Activated T-helper 1 cell treated with anti-CD3 and anti-CD28 coated beads, Interleukin-2, amount 50 U/mL, for 16 hours (primary cell): ENCODE results near the gene NSG1.
"Not testable (repeated sequence)": the region's sequence is repeated elsewhere in the genome, so short reads cannot be mapped to it uniquely, and the experiment has no call there.

Source experiments
- DNase-seq, 2 donors: peaks; one replicate each; pipeline ENCODE4 v3.0.0-alpha.2; 2020; ENCODE audit warnings: low read depth in 1 of 2, low spot score in 1 of 2

NSG1 gene

GRCh38 chr4:4415107-4415805 lies 28.4 kb downstream of the NSG1 start:
- DNase-seq: no peak

GRCh38 chr4:4415806-4416805 lies 29.2 kb downstream of the NSG1 start:
- no peak for DNase-seq

GRCh38 chr4:4416981-4417380 lies 30.1 kb downstream of the NSG1 start:
- no peak for DNase-seq

GRCh38 chr4:4417886-4418285 lies 31.0 kb downstream of the NSG1 start:
- no peak for DNase-seq

GRCh38 chr4:4418676-4419390 lies 31.9 kb downstream of the NSG1 start:
- DNase-seq: no peak

- DNase-seq: no peak
Measured at GRCh38 chr4:4419896-4420295, 33.0 kb downstream of the NSG1 start.

GRCh38 chr4:4420421-4420820 lies 33.5 kb downstream of the NSG1 start:
- no peak for DNase-seq

GRCh38 chr4:4421356-4421755 lies 34.5 kb downstream of the NSG1 start:
- DNase-seq: no peak

- not testable (repeated sequence) for DNase-seq
Measured at GRCh38 chr4:4422117-4422516, 35.2 kb downstream of the NSG1 start.

- DNase-seq: no peak
Measured at GRCh38 chr4:4422856-4423499, 36.1 kb downstream of the NSG1 start.

- no peak for DNase-seq
Measured at GRCh38 chr4:4423706-4424498, 37.0 kb downstream of the NSG1 start.

GRCh38 chr4:4424499-4425115 lies 37.7 kb downstream of the NSG1 start:
- DNase-seq: no peak

GRCh38 chr4:4425119-4425690 lies 38.3 kb downstream of the NSG1 start:
- no peak for DNase-seq

GRCh38 chr4:4425696-4426095 lies 38.8 kb downstream of the NSG1 start:
- no peak for DNase-seq

GRCh38 chr4:4426511-4427120 lies 39.7 kb downstream of the NSG1 start:
- DNase-seq: no peak

- DNase-seq: no peak
Measured at GRCh38 chr4:4427121-4427870, 40.4 kb downstream of the NSG1 start.

- DNase-seq: no peak
Measured at GRCh38 chr4:4427886-4428285, 41.0 kb downstream of the NSG1 start.
